Tibial nerve (tissue), 4 donors: ENCODE results near the gene HEXD.

Experiments used
- EP300 ChIP-seq, 2 donors: sonication (generic); formaldehyde crosslinking; IDR thresholded peaks; one replicate each; pipeline ENCODE4 v1.6.1; 2017; ENCODE audit warnings: antibody characterized with exemption in 2 of 2, mild to moderate bottlenecking in 1 of 2
- POLR2A ChIP-seq, 2 donors: fragments of 450-650 bp; IDR thresholded peaks; one replicate each; pipeline ENCODE4 v1.6.1; 2017; ENCODE audit warnings: antibody characterized with exemption in 2 of 2, mild to moderate bottlenecking in 2 of 2, moderate library complexity in 2 of 2
- TF ChIP-seq, protein P1 (sequence below), 5 experiments: fragments of 200-600 bp in 3 of 5; fragments of 450-650 bp in 2 of 5; sonication (generic) in 3 of 5; IDR thresholded peaks; one replicate each; pipeline ENCODE4 v1.5.1; 2016 to 2019; ENCODE audit warnings: antibody characterized with exemption in 5 of 5, mild to moderate bottlenecking in 3 of 5, moderate library complexity in 2 of 5

DNA sequence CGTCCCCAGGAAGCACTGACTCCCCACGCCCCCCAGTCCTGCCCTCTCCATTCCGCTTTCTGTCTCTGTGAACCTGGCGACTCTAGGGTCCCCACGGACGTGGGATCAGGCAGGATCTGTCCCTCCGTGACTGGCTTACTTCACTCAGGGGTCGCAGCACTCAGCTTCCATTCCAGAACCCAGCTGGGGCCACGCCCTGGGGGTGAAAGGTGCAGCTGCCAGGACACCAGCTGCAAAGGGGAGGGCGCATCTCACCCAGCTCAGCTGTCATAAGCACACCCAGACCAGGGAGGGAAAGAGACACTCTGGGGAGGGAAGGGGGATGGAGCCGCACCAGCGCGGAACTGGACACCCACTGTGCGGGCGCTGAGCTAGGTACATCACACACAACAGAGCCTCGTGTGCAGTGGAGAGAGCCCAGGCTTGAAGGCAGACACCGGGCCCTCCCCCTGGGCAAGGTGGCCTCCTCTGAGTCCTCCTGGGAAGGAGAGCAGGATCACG lies 18.5 kb upstream of the HEXD start:
- TF ChIP-seq, protein P1, sequence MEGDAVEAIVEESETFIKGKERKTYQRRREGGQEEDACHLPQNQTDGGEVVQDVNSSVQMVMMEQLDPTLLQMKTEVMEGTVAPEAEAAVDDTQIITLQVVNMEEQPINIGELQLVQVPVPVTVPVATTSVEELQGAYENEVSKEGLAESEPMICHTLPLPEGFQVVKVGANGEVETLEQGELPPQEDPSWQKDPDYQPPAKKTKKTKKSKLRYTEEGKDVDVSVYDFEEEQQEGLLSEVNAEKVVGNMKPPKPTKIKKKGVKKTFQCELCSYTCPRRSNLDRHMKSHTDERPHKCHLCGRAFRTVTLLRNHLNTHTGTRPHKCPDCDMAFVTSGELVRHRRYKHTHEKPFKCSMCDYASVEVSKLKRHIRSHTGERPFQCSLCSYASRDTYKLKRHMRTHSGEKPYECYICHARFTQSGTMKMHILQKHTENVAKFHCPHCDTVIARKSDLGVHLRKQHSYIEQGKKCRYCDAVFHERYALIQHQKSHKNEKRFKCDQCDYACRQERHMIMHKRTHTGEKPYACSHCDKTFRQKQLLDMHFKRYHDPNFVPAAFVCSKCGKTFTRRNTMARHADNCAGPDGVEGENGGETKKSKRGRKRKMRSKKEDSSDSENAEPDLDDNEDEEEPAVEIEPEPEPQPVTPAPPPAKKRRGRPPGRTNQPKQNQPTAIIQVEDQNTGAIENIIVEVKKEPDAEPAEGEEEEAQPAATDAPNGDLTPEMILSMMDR (IDR thresholded peaks at IDR 0.05), result no peak
- TF ChIP-seq POLR2A (IDR thresholded peaks at IDR 0.05) (no peak), EP300 (IDR thresholded peaks at IDR 0.05) (no peak)
